ENCODE results near the gene AFAP1.

DNA sequence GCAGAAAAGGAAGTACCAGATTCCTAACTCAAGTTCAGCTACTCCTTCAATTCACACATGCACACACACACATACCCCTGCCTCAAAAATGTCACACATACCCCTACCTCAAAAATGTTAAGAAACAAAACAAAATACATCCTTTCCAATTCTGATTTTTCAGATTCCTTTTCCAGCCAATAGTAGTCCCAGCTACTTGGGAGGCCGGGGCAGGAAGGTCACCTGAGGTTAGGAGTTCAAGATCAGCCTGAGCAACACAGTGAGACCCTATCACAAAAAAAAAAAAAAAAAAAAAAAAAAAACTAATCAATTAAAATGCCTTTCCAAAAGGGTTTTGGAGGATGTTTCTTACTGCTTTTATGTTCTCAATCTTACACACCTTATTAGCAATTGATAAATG, 138.0 kb downstream of the AFAP1 start:
- no peak for TF ChIP-seq FOXM1 (IDR thresholded peaks at IDR 0.05; ENCODE audit: borderline replicate concordance)
- no peak for TF ChIP-seq CTBP1 (IDR thresholded peaks at IDR 0.05; ENCODE audit: borderline replicate concordance)
- no peak for TF ChIP-seq SP1 (IDR thresholded peaks at IDR 0.05)
- no peak for TF ChIP-seq NFRKB (IDR thresholded peaks at IDR 0.05)
- TF ChIP-seq LEF1 (IDR thresholded peaks at IDR 0.05; ENCODE audit: borderline replicate concordance) = no peak
- TF ChIP-seq ARNT (IDR thresholded peaks at IDR 0.05) = no peak
- no peak for TF ChIP-seq ELF4 (IDR thresholded peaks at IDR 0.05)
- TF ChIP-seq SUZ12 (IDR thresholded peaks at IDR 0.05) = no peak
- TF ChIP-seq BHLHE40 (IDR thresholded peaks at IDR 0.05; ENCODE audit: borderline replicate concordance) = no peak
- TF ChIP-seq HDGF (IDR thresholded peaks at IDR 0.05; ENCODE audit: borderline replicate concordance) = no peak
